K562 (cell line): ENCODE data around the gene NTN3. TPM values are rescaled to one million over a fixed set of nuclear protein-coding genes. Genes with fewer than 3 reads are reported as not detected.

Source experiments
- CBFA2T2 ChIP-seq: fragments of 450-650 bp; conservative IDR thresholded peaks from 2 replicates; pipeline ENCODE4 v1.6.1; 2017; ENCODE audit warnings: mild to moderate bottlenecking
- GABPA ChIP-seq: fragments of 200-800 bp; sonication (Bioruptor generic); conservative IDR thresholded peaks from 2 replicates; pipeline ENCODE4 v1.6.1; 2016; ENCODE audit warnings: low read depth, missing genetic modification characterization, missing compliant biosample characterization
- HDAC1 ChIP-seq, 2 experiments: fragments of 450-650 bp; IDR thresholded peaks; 2 replicates each; pipeline ENCODE4 v1.6.1; 2016 to 2017; ENCODE audit warnings: inconsistent platforms in 1 of 2, mild to moderate bottlenecking in 1 of 2, moderate library complexity in 1 of 2
- HNRNPH1 ChIP-seq: fragments of 200-400 bp; formaldehyde crosslinking; optimal IDR thresholded peaks from 2 replicates; pipeline ENCODE3; 2017; ENCODE audit warnings: low read depth, mild to moderate bottlenecking, low read length, moderate library complexity
- HNRNPK ChIP-seq: fragments of 200-400 bp; formaldehyde crosslinking; IDR thresholded peaks from one replicate; pipeline ENCODE4 v1.6.1; 2018; ENCODE audit warnings: mild to moderate bottlenecking, low read depth, low read length; ENCODE audit not compliant: poor library complexity, severe bottlenecking
- KDM2B ChIP-seq: fragments of 250-450 bp; sonication (Bioruptor Pico); IDR thresholded peaks from 2 replicates; pipeline ENCODE4 v1.8.0; 2021; ENCODE audit warnings: mild to moderate bottlenecking, moderate library complexity
- MXD1 ChIP-seq: fragments of 250-450 bp; sonication (Bioruptor Pico); IDR thresholded peaks from 2 replicates; pipeline ENCODE4 v1.8.0; 2021; ENCODE audit warnings: borderline replicate concordance, mild to moderate bottlenecking, moderate library complexity; ENCODE audit not compliant: poor library complexity, severe bottlenecking
- NR2F6 ChIP-seq: fragments of 450-650 bp; formaldehyde crosslinking; IDR thresholded peaks from 2 replicates; pipeline ENCODE4 v1.4.0; 2020; ENCODE audit warnings: mild to moderate bottlenecking
- PHB2 ChIP-seq: fragments of 450-650 bp; IDR thresholded peaks from 2 replicates; pipeline ENCODE4 v1.6.1; 2017; ENCODE audit warnings: low read depth
- RBBP5 ChIP-seq: fragments of 200-600 bp; sonication (generic); IDR thresholded peaks from 2 replicates; pipeline ENCODE4 v1.6.1; 2012; ENCODE audit warnings: borderline replicate concordance, mild to moderate bottlenecking, low read length, control low read depth, inconsistent platforms; ENCODE audit not compliant: insufficient read depth, poor library complexity, severe bottlenecking
- RBM22 ChIP-seq: fragments of 200-400 bp; formaldehyde crosslinking; IDR thresholded peaks from 2 replicates; pipeline ENCODE4 v1.6.1; 2018; ENCODE audit warnings: low read length, low read depth; ENCODE audit not compliant: poor library complexity, severe bottlenecking
- RFX7 ChIP-seq: fragments of 250-450 bp; sonication (Bioruptor Pico); IDR thresholded peaks from 2 replicates; pipeline ENCODE4 v1.5.1; 2021; ENCODE audit warnings: mild to moderate bottlenecking
- TAF1 ChIP-seq: IDR thresholded peaks from 2 replicates; pipeline ENCODE4 v1.6.1; 2011; ENCODE audit warnings: mild to moderate bottlenecking, low read length, moderate library complexity; ENCODE audit not compliant: insufficient read depth, control insufficient read depth, severe bottlenecking; ENCODE audit errors: extremely low read depth
- VEZF1 ChIP-seq: fragments of 200-800 bp; sonication (Bioruptor generic); IDR thresholded peaks from 2 replicates; pipeline ENCODE4 v1.6.1; 2017; ENCODE audit warnings: missing genetic modification characterization, missing compliant biosample characterization
- ZNF253 ChIP-seq: fragments of 250-450 bp; sonication (Bioruptor Pico); conservative IDR thresholded peaks from 2 replicates; pipeline ENCODE4 v1.6.1; 2021; ENCODE audit warnings: mild to moderate bottlenecking
- ZNF282 ChIP-seq: sonication (generic); formaldehyde crosslinking; IDR thresholded peaks from 2 replicates; pipeline ENCODE4 v1.8.1; 2023; ENCODE audit warnings: missing genetic modification reagents
- ZNF644 ChIP-seq: fragments of 200-800 bp; sonication (Bioruptor generic); IDR thresholded peaks from 2 replicates; pipeline ENCODE4 v1.6.1; 2016; ENCODE audit warnings: low read depth, missing genetic modification characterization, missing compliant biosample characterization
- polyA plus RNA-seq, 8 experiments: library from polyadenylated mRNA; depleted of rRNA in 4 of 8; stranded (reverse) in 5 of 8; unstranded in 3 of 8; fragments of >200 nt; fragmentation: Nextera tagmentation in 2 of 8; fragmentation: Illumina TruSeq in 1 of 8; extraction: Ambion mirVana in 2 of 8; extraction: Trizol in 1 of 8; gene quantifications; 2 replicates each; pipeline versions ENCODE4 v1.2.1 to v1.2.3, GENCODE V29; 2011 to 2014; ENCODE audit warnings: inconsistent platforms in 1 of 8, missing spikeins in 1 of 8
- total RNA-seq, 7 experiments: library from RNA; depleted of rRNA in 6 of 7; stranded (reverse); fragments of >200 nt in 6 of 7; fragmentation: Illumina TruSeq in 2 of 7; extraction: Trizol in 2 of 7; gene quantifications; 2 replicates each; pipeline versions ENCODE4 v1.2.1 to v1.2.3, GENCODE V29; 2011 to 2021; ENCODE audit warnings: low replicate concordance in 1 of 7
- TF ChIP-seq, protein P1 (sequence below): IDR thresholded peaks from 2 replicates; pipeline ENCODE4 v1.6.1; 2012; ENCODE audit warnings: low read depth, low read length, improper control_type of control experiment, borderline replicate concordance
- TF ChIP-seq, protein P2 (sequence below): sonication (generic); formaldehyde crosslinking; IDR thresholded peaks from 2 replicates; pipeline ENCODE4 v1.8.0; 2022; ENCODE audit warnings: mild to moderate bottlenecking, missing genetic modification reagents

The NTN3 gene
- total and polyA plus RNA-seq, 9 of the 15 experiments (the other 6 are each of a cell fraction or from before 2014, with no cell fraction given) = not detected

- TF ChIP-seq KDM2B (CRISPR knock-in tag) = peak; percentile 20; the same call in 1 of the 2 replicates
- TF ChIP-seq MXD1 = peak; percentile 50
- peak; percentile 44 for TF ChIP-seq TAF1
- TF ChIP-seq ZNF282 = 0 out of 2 replicates have a peak, but pooled peaks have one; percentile 34
- TF ChIP-seq, protein P1, sequence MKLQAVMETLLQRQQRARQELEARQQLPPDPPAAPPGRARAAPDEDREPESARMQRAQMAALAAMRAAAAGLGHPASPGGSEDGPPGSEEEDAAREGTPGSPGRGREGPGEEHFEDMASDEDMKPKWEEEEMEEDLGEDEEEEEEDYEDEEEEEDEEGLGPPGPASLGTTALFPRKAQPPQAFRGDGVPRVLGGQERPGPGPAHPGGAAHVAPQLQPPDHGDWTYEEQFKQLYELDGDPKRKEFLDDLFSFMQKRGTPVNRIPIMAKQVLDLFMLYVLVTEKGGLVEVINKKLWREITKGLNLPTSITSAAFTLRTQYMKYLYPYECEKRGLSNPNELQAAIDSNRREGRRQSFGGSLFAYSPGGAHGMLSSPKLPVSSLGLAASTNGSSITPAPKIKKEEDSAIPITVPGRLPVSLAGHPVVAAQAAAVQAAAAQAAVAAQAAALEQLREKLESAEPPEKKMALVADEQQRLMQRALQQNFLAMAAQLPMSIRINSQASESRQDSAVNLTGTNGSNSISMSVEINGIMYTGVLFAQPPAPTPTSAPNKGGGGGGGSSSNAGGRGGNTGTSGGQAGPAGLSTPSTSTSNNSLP = no peak
- peak; percentile 54 for TF ChIP-seq RBBP5
- TF ChIP-seq VEZF1 = peak; percentile 92
- peak; percentile 90 for TF ChIP-seq RBM22
- TF ChIP-seq HNRNPK = peak; percentile 47
- TF ChIP-seq ZNF253 (CRISPR knock-in tag) = no peak
- TF ChIP-seq ZNF644 (tag) = no peak
- peak in 1 of 2 experiments; percentile 85; a peak in 2 of 4 replicates for TF ChIP-seq HDAC1 (IDR thresholded peaks at IDR 0.05)
- peak; percentile 96 for TF ChIP-seq CBFA2T2
- no peak for TF ChIP-seq HNRNPH1
- no peak for TF ChIP-seq PHB2
- no peak for TF ChIP-seq RFX7
- TF ChIP-seq, protein P2, sequence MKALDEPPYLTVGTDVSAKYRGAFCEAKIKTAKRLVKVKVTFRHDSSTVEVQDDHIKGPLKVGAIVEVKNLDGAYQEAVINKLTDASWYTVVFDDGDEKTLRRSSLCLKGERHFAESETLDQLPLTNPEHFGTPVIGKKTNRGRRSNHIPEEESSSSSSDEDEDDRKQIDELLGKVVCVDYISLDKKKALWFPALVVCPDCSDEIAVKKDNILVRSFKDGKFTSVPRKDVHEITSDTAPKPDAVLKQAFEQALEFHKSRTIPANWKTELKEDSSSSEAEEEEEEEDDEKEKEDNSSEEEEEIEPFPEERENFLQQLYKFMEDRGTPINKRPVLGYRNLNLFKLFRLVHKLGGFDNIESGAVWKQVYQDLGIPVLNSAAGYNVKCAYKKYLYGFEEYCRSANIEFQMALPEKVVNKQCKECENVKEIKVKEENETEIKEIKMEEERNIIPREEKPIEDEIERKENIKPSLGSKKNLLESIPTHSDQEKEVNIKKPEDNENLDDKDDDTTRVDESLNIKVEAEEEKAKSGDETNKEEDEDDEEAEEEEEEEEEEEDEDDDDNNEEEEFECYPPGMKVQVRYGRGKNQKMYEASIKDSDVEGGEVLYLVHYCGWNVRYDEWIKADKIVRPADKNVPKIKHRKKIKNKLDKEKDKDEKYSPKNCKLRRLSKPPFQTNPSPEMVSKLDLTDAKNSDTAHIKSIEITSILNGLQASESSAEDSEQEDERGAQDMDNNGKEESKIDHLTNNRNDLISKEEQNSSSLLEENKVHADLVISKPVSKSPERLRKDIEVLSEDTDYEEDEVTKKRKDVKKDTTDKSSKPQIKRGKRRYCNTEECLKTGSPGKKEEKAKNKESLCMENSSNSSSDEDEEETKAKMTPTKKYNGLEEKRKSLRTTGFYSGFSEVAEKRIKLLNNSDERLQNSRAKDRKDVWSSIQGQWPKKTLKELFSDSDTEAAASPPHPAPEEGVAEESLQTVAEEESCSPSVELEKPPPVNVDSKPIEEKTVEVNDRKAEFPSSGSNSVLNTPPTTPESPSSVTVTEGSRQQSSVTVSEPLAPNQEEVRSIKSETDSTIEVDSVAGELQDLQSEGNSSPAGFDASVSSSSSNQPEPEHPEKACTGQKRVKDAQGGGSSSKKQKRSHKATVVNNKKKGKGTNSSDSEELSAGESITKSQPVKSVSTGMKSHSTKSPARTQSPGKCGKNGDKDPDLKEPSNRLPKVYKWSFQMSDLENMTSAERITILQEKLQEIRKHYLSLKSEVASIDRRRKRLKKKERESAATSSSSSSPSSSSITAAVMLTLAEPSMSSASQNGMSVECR = peak; percentile 71; the same call in 1 of the 2 replicates
- TF ChIP-seq GABPA (tag) = peak; percentile 70
- TF ChIP-seq NR2F6 (CRISPR knock-in tag) = no peak
These were observed 49.1 kb downstream of the NTN3 start, which contains the start of gene AMDHD2 (continued) for GRCh38 chr16:2520097-2520783.
